Endothelial cell of umbilical vein (primary cell): ENCODE data around the gene TAGLN2. TPM values are rescaled to one million over a fixed set of nuclear protein-coding genes. Genes with fewer than 3 reads are reported as not detected.

Experiments
- BruUV-seq: library from RNA; stranded (reverse); fragments of 400-500 nt; replicated peaks from 2 replicates; lab custom pipeline; 2021; lab: Mats Ljungman, UMichigan
- CTCF ChIA-PET: fragments of 300-600, 350-600 bp; sonication (Branson Sonifier 250); formaldehyde crosslinking; loops from one replicate; lab custom pipeline; 2021; ENCODE audit warnings: antibody characterized with exemption, inconsistent platforms; lab: Charles Lee
- POLR2A ChIA-PET: fragments of 300-600, 350-600 bp; sonication (Branson Sonifier 250); formaldehyde crosslinking; loops from one replicate; lab custom pipeline; 2021; ENCODE audit warnings: antibody characterized with exemption, inconsistent platforms; lab: Charles Lee
- DNase-seq: peaks from one replicate; pipeline ENCODE4 v3.0.0-alpha.2; 2011; ENCODE audit warnings: low read depth, low spot score
- FAIRE-seq: peaks from 2 replicates; lab custom pipeline; 2011; peaks lifted over from hg19 to GRCh38; lab: Jason Lieb, UNC
- H2AFZ ChIP-seq: 2 replicates; pipeline ENCODE4 v1.6.0; 2012; ENCODE audit warnings: low read depth, low read length, control low read depth, inconsistent platforms
- H3K27ac ChIP-seq: 2 replicates; pipeline ENCODE4 v1.5.1; 2011; ENCODE audit warnings: low read depth, mild to moderate bottlenecking, control low read depth, low read length, moderate library complexity; ENCODE audit not compliant: insufficient read depth
- H3K27me3 ChIP-seq, 2 experiments: 2 replicates each; pipeline versions ENCODE4 v1.6.0 to v1.6.1; 2011; ENCODE audit warnings: low read length in 2 of 2, mixed read lengths in 1 of 2; ENCODE audit not compliant: control insufficient read depth in 2 of 2, insufficient read depth in 2 of 2
- H3K36me3 ChIP-seq, 2 experiments: 2 replicates in 1 of 2; 3 replicates in 1 of 2; pipeline ENCODE4 v1.5.1; 2011; ENCODE audit warnings: low read length in 2 of 2, mild to moderate bottlenecking in 1 of 2, moderate library complexity in 1 of 2; ENCODE audit not compliant: control insufficient read depth in 2 of 2, insufficient read depth in 2 of 2; ENCODE audit errors: extremely low read depth in 1 of 2
- H3K4me1 ChIP-seq: 3 replicates; pipeline ENCODE4 v1.5.1; 2011; ENCODE audit warnings: mild to moderate bottlenecking, low read length; ENCODE audit not compliant: control insufficient read depth, insufficient read depth; ENCODE audit errors: extremely low read depth
- H3K4me2 ChIP-seq: 2 replicates; pipeline ENCODE4 v1.6.1; 2011; ENCODE audit warnings: low read length, control low read depth, mixed read lengths; ENCODE audit not compliant: insufficient read depth
- H3K4me3 ChIP-seq, 3 experiments: fragments of 200-600 bp in 1 of 3; sonication (generic), shearing (Covaris generic) in 1 of 3; replicated peaks in 1 of 3; 2 replicates each; pipeline ENCODE4 v1.5.1; 2011 to 2016; ENCODE audit warnings: control low read depth in 3 of 3, low read length in 3 of 3, mild to moderate bottlenecking in 2 of 3, inconsistent platforms in 1 of 3, low read depth in 1 of 3, moderate library complexity in 1 of 3; ENCODE audit not compliant: insufficient read depth in 1 of 3
- H3K79me2 ChIP-seq: 2 replicates; pipeline ENCODE4 v1.6.0; 2012; ENCODE audit warnings: low read length, inconsistent platforms; ENCODE audit not compliant: control insufficient read depth, insufficient read depth
- H3K9ac ChIP-seq: replicated peaks from 2 replicates; pipeline ENCODE3; 2011; ENCODE audit warnings: low read length, control low read depth; ENCODE audit not compliant: insufficient read depth; ENCODE audit errors: extremely low read depth
- H3K9me1 ChIP-seq: replicated peaks from 3 replicates; pipeline ENCODE4 v1.6.0; 2011; ENCODE audit warnings: mild to moderate bottlenecking, low read length; ENCODE audit not compliant: control insufficient read depth, insufficient read depth; ENCODE audit errors: extremely low read depth
- H3K9me3 ChIP-seq: replicated peaks from 2 replicates; pipeline ENCODE4 v1.5.1; 2012; ENCODE audit warnings: low read length, inconsistent platforms; ENCODE audit not compliant: control insufficient read depth, insufficient read depth
- H4K20me1 ChIP-seq: replicated peaks from 2 replicates; pipeline ENCODE3; 2011; ENCODE audit warnings: mild to moderate bottlenecking, low read length; ENCODE audit not compliant: control insufficient read depth, insufficient read depth; ENCODE audit errors: extremely low read depth
- EZH2 ChIP-seq: IDR thresholded peaks from 2 replicates; pipeline ENCODE4 v1.6.1; 2012; ENCODE audit warnings: borderline replicate concordance, low read depth, mild to moderate bottlenecking, moderate library complexity, low read length, inconsistent platforms; ENCODE audit not compliant: severe bottlenecking
- GATA2 ChIP-seq: IDR thresholded peaks from 2 replicates; pipeline ENCODE4 v1.7.0; 2011; ENCODE audit warnings: low read depth, mild to moderate bottlenecking, moderate library complexity, mixed read lengths, low read length; ENCODE audit not compliant: insufficient read length, insufficient read depth
- JUN ChIP-seq: IDR thresholded peaks from 2 replicates; pipeline ENCODE4 v1.6.1; 2011; ENCODE audit warnings: borderline replicate concordance, low read depth; ENCODE audit not compliant: insufficient read length, insufficient read depth
- MYC ChIP-seq: IDR thresholded peaks from one replicate; pipeline ENCODE4 v1.6.1; 2011; ENCODE audit warnings: mild to moderate bottlenecking, low read depth, low read length
- POLR2A ChIP-seq: IDR thresholded peaks from 2 replicates; pipeline ENCODE4 v1.6.1; 2012; ENCODE audit warnings: low read depth, mild to moderate bottlenecking, control low read depth, low read length
- dilution Hi-C: fragments of 300-500 bp; cut with MboI; formaldehyde crosslinking; loops from one replicate; pipeline ENCODE4 v1.15.0; 2019; ENCODE audit warnings: low sequenced_read_pairs; ENCODE audit not compliant: extremely low pct_ligation_motif_present
- intact Hi-C: fragments of 100-400 bp; cut with micrococcal nuclease; formaldehyde crosslinking; loops from one replicate; pipeline ENCODE4 v1.10.0; 2022
- polyA plus RNA-seq, 4 experiments: library from polyadenylated mRNA; depleted of rRNA in 3 of 4; stranded (reverse) in 3 of 4; unstranded in 1 of 4; fragments of >200 nt; gene quantifications; 2 replicates each; pipeline versions ENCODE4 v1.2.1 to v1.2.3, GENCODE V29; 2011 to 2012; ENCODE audit warnings: missing spikeins in 1 of 4
- total RNA-seq: library from RNA; stranded (reverse); gene quantifications from 2 replicates; pipeline ENCODE4 v1.2.3, GENCODE V29; 2021
- TF ChIP-seq, protein P1 (sequence below): IDR thresholded peaks from 2 replicates; pipeline ENCODE4 v1.6.1; 2011; ENCODE audit not compliant: insufficient read depth, insufficient read length

TAGLN2 gene
- total and polyA plus RNA-seq, 2 donors (not counting 3 experiments of a cell fraction or from before 2014, with no cell fraction given) = 646 to 1,279 TPM

- no peaks in the 10 kb centered on the region for H3K9me3 ChIP-seq
- BruUV-seq = no TSS peak
- no peaks in the 10 kb centered on the region for H3K27me3 ChIP-seq
- no peak for DNase-seq
- H3K4me1 ChIP-seq = peaks cover 27% of the 10 kb centered on the region
- H3K9ac ChIP-seq = peak overlapping the region; percentile 100
- peaks cover 45% of the 10 kb centered on the region for H3K79me2 ChIP-seq
- TF ChIP-seq JUN = no peak
- TF ChIP-seq, protein P1, sequence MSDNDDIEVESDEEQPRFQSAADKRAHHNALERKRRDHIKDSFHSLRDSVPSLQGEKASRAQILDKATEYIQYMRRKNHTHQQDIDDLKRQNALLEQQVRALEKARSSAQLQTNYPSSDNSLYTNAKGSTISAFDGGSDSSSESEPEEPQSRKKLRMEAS = no peak
- TF ChIP-seq EZH2 = no peak
- no peak for TF ChIP-seq POLR2A
- TF ChIP-seq MYC = no peak
- no peak for TF ChIP-seq GATA2
- FAIRE-seq = no peak
- H4K20me1 ChIP-seq = no peaks in the 10 kb centered on the region
- ChIA-PET CTCF (interaction anchor here (0.9 to 7.5 kb wide), 4 partner anchors 15 to 82 kb away, joined by 3 to 71 read pairs (median 8); no protein-coding TSS in a partner anchor), POLR2A (interaction anchor here (0.7 to 2.3 kb wide), 4 partner anchors 10 to 145 kb away, joined by 3 to 9 read pairs (median 6); partner anchors contain the start of gene DUSP23)
- dilution Hi-C loops = no loop called here
- intact Hi-C loops = loop anchor here (1.0 to 10.0 kb wide), 2 partner anchors 20 to 1911 kb away; partner anchors contain the start of gene IGSF9
- peak overlapping the region in 2 of 3 experiments; percentile 71 to 78 for H3K4me3 ChIP-seq
- no peaks in the 10 kb centered on the region for H3K36me3 ChIP-seq
- H2AFZ ChIP-seq = peak overlapping the region; percentile 21
- no peaks in the 10 kb centered on the region for H3K9me1 ChIP-seq
- H3K27ac ChIP-seq = peak overlapping the region; percentile 98
- peak overlapping the region; percentile 30 for H3K4me2 ChIP-seq
Measured at GRCh38 chr1:159925719-159926078, 392 bp upstream of the TAGLN2 start.
